Measurements from ENCODE around the gene PTPN3. TPM values are rescaled to one million over a fixed set of nuclear protein-coding genes. Genes with fewer than 3 reads are reported as not detected.
A peak's percentile ranks its signal among the peaks of the same experiment; 100 is the strongest.

Gene PTPN3
- total and polyA plus RNA-seq, 10 of the 15 experiments (the other 5 are each of a cell fraction or from before 2014, with no cell fraction given), result 0.18 to 1.3 (median 0.39) TPM

GRCh38 chr9:109469646-109470358 lies 28.3 kb downstream of the PTPN3 start:
- no TSS peak for BruUV-seq (replicated peaks)
- H3K27me3 ChIP-seq (replicated peaks in 1 of 2; ENCODE audit: control insufficient read depth in 2 of 2, insufficient read depth in 2 of 2, low read length in 1 of 2), result no peaks in the 10 kb centered on the region
- ChIA-PET CTCF (interaction anchor here (0.6 to 8.9 kb wide), 59 partner anchors 9 to 1053 kb away, joined by 3 to 234 read pairs (median 5); no protein-coding TSS in a partner anchor), POLR2A (interaction anchor here (0.7 to 1.4 kb wide), 4 partner anchors 9 to 68 kb away, joined by 3 to 5 read pairs (median 4); no protein-coding TSS in a partner anchor), RAD21 (ENCODE audit: unreplicated experiment) (interaction anchor here (0.6 to 8.7 kb wide), 35 partner anchors 9 to 707 kb away, joined by 3 to 135 read pairs (median 4); no protein-coding TSS in a partner anchor), SMC1A (ENCODE audit: uncharacterized antibody, unreplicated experiment) (interaction anchor here (0.6 to 8.9 kb wide), 32 partner anchors 9 to 690 kb away, joined by 3 to 131 read pairs (median 5); no protein-coding TSS in a partner anchor)
- no peaks in the 10 kb centered on the region for H3K9me3 ChIP-seq (replicated peaks; ENCODE audit: control insufficient read depth, insufficient read depth, low read length)
- DNase-seq (ENCODE audit: low read depth, low spot score), result peak; percentile 30
- no peak for TF ChIP-seq TCF3 (IDR thresholded peaks at IDR 0.05; ENCODE audit: borderline replicate concordance, insufficient read depth, low read depth, low read length)
- TF ChIP-seq RAD21 (IDR thresholded peaks at IDR 0.05; ENCODE audit: insufficient read depth, low read depth, low read length), result peak; percentile 98
- TF ChIP-seq EGR1 (IDR thresholded peaks at IDR 0.05; ENCODE audit: borderline replicate concordance in 1 of 2, low read depth in 2 of 2, low read length in 2 of 2), result peak in 1 of 2 experiments; percentile 63; a peak in 2 of 3 replicates
- TF ChIP-seq BHLHE40 (IDR thresholded peaks at IDR 0.05; ENCODE audit: borderline replicate concordance in 1 of 2, low read depth in 2 of 2, low read length in 1 of 2), result peak in 1 of 2 experiments; percentile 40; a peak in 1 of 4 replicates
- TF ChIP-seq SMC3 (IDR thresholded peaks at IDR 0.05; ENCODE audit: borderline replicate concordance, low read length), result peak; percentile 87
- TF ChIP-seq PML (IDR thresholded peaks at IDR 0.05; ENCODE audit: low read length), result no peak
- no peak for TF ChIP-seq NR2C2 (IDR thresholded peaks at IDR 0.05; ENCODE audit: borderline replicate concordance, control insufficient read depth, insufficient read length, low read depth)
- TF ChIP-seq CTCF (IDR thresholded peaks at IDR 0.05 in 2 of 3, conservative IDR thresholded peaks at IDR 0.05 in 1 of 3; ENCODE audit: control insufficient read depth in 2 of 3, extremely low read depth in 1 of 3, insufficient read depth in 1 of 3, low read depth in 3 of 3, low read length in 3 of 3), result peak; percentile 92 to 96 (median 94); a peak in 5 of 6 replicates
- peak; percentile 55; the same call in 1 of the 2 replicates for TF ChIP-seq YY1 (IDR thresholded peaks at IDR 0.05; ENCODE audit: low read depth, low read length)
- FAIRE-seq, result peak; percentile 98
- no peaks in the 10 kb centered on the region for H3K4me1 ChIP-seq (ENCODE audit: control insufficient read depth, insufficient read depth, low read length)
- H3K27ac ChIP-seq (ENCODE audit: control insufficient read depth, insufficient read depth), result no peak overlapping the region
- peak; percentile 99 for ATAC-seq
- 22% methylated on average over 13 of the region's 13 CpGs for WGBS (ENCODE audit: insufficient coverage, insufficient replicate concordance, low lambda C conversion rate, missing lambda C conversion rate)
- intact Hi-C loops (cut with micrococcal nuclease; ENCODE audit: unreplicated experiment) (loop anchor here (1.0 to 5.0 kb wide), 10 partner anchors 30 to 618 kb away; partner anchors contain the start of gene EPB41L4B), in situ Hi-C loops (cut with MboI) (loop anchor here (10.0 kb wide), 1 partner anchor 225 kb away; no protein-coding TSS in a partner anchor)
- H4K20me1 ChIP-seq (ENCODE audit: control insufficient read depth, insufficient read depth), result no peaks in the 10 kb centered on the region
- H3K4me3 ChIP-seq, result no peak overlapping the region
- H3K36me3 ChIP-seq (ENCODE audit: control insufficient read depth in 2 of 2, insufficient read depth in 2 of 2, low read length in 1 of 2), result no peaks in the 10 kb centered on the region
- H2AFZ ChIP-seq (ENCODE audit: control insufficient read depth, low read depth, low read length), result no peak overlapping the region
- no peaks in the 10 kb centered on the region for H3K79me2 ChIP-seq (ENCODE audit: control insufficient read depth, insufficient read depth, low read length)
- H3K4me2 ChIP-seq (ENCODE audit: control insufficient read depth, insufficient read depth), result no peak overlapping the region
- no peak overlapping the region for H3K9ac ChIP-seq (ENCODE audit: control insufficient read depth, insufficient read depth, low read length)

Measured in GM12878 (cell line).